ENCODE results near the gene MPRIP. TPM values are rescaled to one million over a fixed set of nuclear protein-coding genes. Genes with fewer than 3 reads are reported as not detected.

The MPRIP gene
- polyA plus RNA-seq, 1 of the 3 experiments (the other 2 are of a cell fraction) = 64.4 TPM

DNA sequence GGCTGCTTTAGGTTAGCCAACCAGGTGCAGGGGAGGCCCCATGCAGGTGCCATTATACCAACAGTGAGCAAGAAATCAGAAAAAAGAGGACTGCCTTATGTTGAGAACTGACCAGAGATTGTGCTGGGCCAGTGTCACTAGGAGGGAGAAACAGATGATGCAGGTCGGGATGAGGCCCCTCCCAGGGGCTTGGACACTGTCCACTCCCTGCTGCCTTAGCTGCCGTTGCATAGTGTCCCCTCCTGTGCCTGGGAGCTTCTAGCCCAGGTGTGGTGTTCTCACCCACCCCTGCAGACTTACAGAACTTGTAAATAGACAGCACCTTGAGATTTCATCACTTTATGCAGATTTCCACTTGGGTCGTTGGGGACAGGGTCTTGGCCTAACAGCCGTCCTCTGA lies 127.1 kb downstream of the MPRIP start:
- no peak overlapping the region for H3K4me2 ChIP-seq
- TF ChIP-seq EP300 (IDR thresholded peaks at IDR 0.05; ENCODE audit: borderline replicate concordance in 1 of 2, low read depth in 1 of 2, low read length in 1 of 2) = no peak
- no peak for TF ChIP-seq RXRA (IDR thresholded peaks at IDR 0.05; ENCODE audit: borderline replicate concordance, low read depth)
- no peak for TF ChIP-seq TCF12 (IDR thresholded peaks at IDR 0.05)
- no peak for TF ChIP-seq SMC3 (IDR thresholded peaks at IDR 0.05; ENCODE audit: low read depth, low read length)
- H3K4me1 ChIP-seq (ENCODE audit: control insufficient read depth in 1 of 2, insufficient read depth in 2 of 2, low read depth in 1 of 2, low read length in 1 of 2) = no peaks in the 10 kb centered on the region
- no peaks in the 10 kb centered on the region for H3K9me2 ChIP-seq
- H3K27me3 ChIP-seq (ENCODE audit: insufficient read depth) = no peaks in the 10 kb centered on the region
- no peak overlapping the region for H2AFZ ChIP-seq (ENCODE audit: low read depth)
- H3K36me3 ChIP-seq (replicated peaks in 1 of 2; ENCODE audit: control insufficient read depth in 1 of 2, insufficient read depth in 2 of 2, low read length in 1 of 2) = peaks cover 19 to 86% of the 10 kb centered on the region in 2 experiments
- H3K9ac ChIP-seq = no peak overlapping the region
- DNase-seq = no peak
- H4K20me1 ChIP-seq (ENCODE audit: insufficient read depth) = no peaks in the 10 kb centered on the region
- no peak overlapping the region for H3K27ac ChIP-seq (ENCODE audit: low read depth in 2 of 2, low read length in 1 of 2)
- WGBS (ENCODE audit: low lambda C conversion rate) = 89% methylated on average over 2 of the region's 4 CpGs
- POLR2A ChIA-PET = no interaction called here
- H3K4me3 ChIP-seq (ENCODE audit: low read depth in 2 of 2, low read length in 1 of 2) = no peak overlapping the region
- no peaks in the 10 kb centered on the region for H3K9me3 ChIP-seq
- CTCF ChIA-PET = no interaction called here
- H3F3A ChIP-seq (replicated peaks; ENCODE audit: insufficient read depth) = no peaks in the 10 kb centered on the region
- no peaks in the 10 kb centered on the region for H3K79me2 ChIP-seq (ENCODE audit: insufficient read depth)

DNA sequence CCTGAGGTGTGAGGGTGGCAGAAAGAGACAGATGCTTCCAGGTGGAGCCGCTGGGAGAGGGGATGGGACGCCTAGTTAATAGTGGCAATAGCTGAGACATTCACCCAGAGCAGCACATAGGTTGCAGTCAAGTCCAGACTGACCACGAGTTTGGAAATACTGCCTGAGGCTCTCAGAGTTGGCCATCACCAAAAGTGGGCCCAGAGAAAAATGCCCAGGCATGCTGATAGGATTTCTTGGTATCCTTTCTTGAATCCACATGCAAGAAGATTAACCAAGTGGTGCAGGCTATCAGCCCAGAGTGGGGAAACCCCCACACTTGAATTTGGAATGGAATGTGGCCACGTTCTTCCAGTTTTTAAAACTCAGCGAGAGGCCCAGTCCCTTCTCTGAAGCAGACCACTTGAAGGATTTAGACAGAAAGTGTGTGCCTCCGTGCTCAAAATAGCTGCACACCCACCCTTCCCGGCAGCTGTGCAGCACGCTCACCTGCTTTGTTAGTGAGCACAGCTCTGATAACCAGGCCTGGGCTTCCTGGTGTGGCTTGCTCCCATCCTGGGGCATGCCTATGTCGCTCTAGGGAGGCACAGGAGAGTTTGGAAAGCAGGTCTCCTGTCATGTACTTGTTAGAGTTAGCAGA lies 128.2 kb downstream of the MPRIP start:
- Histone ChIP-seq H3F3A (replicated peaks; ENCODE audit: insufficient read depth) (no peaks in the 10 kb centered on the region), H3K9ac (no peak overlapping the region), H2AFZ (ENCODE audit: low read depth) (no peak overlapping the region), H3K9me3 (no peaks in the 10 kb centered on the region), H3K27ac (ENCODE audit: low read depth in 2 of 2, low read length in 1 of 2) (no peak overlapping the region), H3K79me2 (ENCODE audit: insufficient read depth) (no peaks in the 10 kb centered on the region), H3K27me3 (ENCODE audit: insufficient read depth) (no peaks in the 10 kb centered on the region), H3K9me2 (no peaks in the 10 kb centered on the region), H4K20me1 (ENCODE audit: insufficient read depth) (no peaks in the 10 kb centered on the region), H3K4me1 (ENCODE audit: control insufficient read depth in 1 of 2, insufficient read depth in 2 of 2, low read depth in 1 of 2, low read length in 1 of 2) (no peaks in the 10 kb centered on the region), H3K4me3 (ENCODE audit: low read depth in 2 of 2, low read length in 1 of 2) (no peak overlapping the region), H3K4me2 (no peak overlapping the region), H3K36me3 (replicated peaks in 1 of 2; ENCODE audit: control insufficient read depth in 1 of 2, insufficient read depth in 2 of 2, low read length in 1 of 2) (peaks cover 16 to 87% of the 10 kb centered on the region in 2 experiments)
- ChIA-PET CTCF (interaction anchor here (1.1 kb wide), 1 partner anchor 173 kb away, joined by 4 read pairs; no protein-coding TSS in a partner anchor), POLR2A (no interaction called here)
- 88% methylated on average over 9 of the region's 9 CpGs for whole genome bisulfite sequencing (ENCODE audit: low lambda C conversion rate)
- TF ChIP-seq TEAD4 (IDR thresholded peaks at IDR 0.05; ENCODE audit: borderline replicate concordance, insufficient read depth) (no peak), POLR2AphosphoS5 (IDR thresholded peaks at IDR 0.05; ENCODE audit: low read depth, low read length) (no peak), CHD2 (IDR thresholded peaks at IDR 0.05; ENCODE audit: low read length, partially characterized antibody) (no peak), FOSL2 (IDR thresholded peaks at IDR 0.05; ENCODE audit: borderline replicate concordance, low read depth) (no peak), RXRA (IDR thresholded peaks at IDR 0.05; ENCODE audit: borderline replicate concordance, low read depth) (no peak), EP300 (IDR thresholded peaks at IDR 0.05; ENCODE audit: borderline replicate concordance in 1 of 2, low read depth in 1 of 2, low read length in 1 of 2) (no peak), CTCF (IDR thresholded peaks at IDR 0.05) (no peak), RCOR1 (IDR thresholded peaks at IDR 0.05; ENCODE audit: low read length) (no peak), MEF2A (IDR thresholded peaks at IDR 0.05; ENCODE audit: borderline replicate concordance, low read depth) (no peak), YY1 (IDR thresholded peaks at IDR 0.05; ENCODE audit: low read depth) (no peak), FOXM1 (IDR thresholded peaks at IDR 0.05; ENCODE audit: low read depth) (no peak), SIN3A (IDR thresholded peaks at IDR 0.05; ENCODE audit: borderline replicate concordance, low read depth, low read length) (no peak), EZH2phosphoT487 (IDR thresholded peaks at IDR 0.05; ENCODE audit: borderline replicate concordance, low read depth) (no peak), NRF1 (IDR thresholded peaks at IDR 0.05; ENCODE audit: low read depth, low read length) (no peak)
- TF ChIP-seq, protein P1, sequence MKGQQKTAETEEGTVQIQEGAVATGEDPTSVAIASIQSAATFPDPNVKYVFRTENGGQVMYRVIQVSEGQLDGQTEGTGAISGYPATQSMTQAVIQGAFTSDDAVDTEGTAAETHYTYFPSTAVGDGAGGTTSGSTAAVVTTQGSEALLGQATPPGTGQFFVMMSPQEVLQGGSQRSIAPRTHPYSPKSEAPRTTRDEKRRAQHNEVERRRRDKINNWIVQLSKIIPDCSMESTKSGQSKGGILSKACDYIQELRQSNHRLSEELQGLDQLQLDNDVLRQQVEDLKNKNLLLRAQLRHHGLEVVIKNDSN (IDR thresholded peaks at IDR 0.05; ENCODE audit: borderline replicate concordance, low read depth) = no peak
- no peak for DNase-seq
